SJSA1 (cell line): Measurements from ENCODE around the gene CAMK2N1. TPM values are rescaled to one million over a fixed set of nuclear protein-coding genes. Genes with fewer than 3 reads are reported as not detected.
A peak's percentile ranks its signal among the peaks of the same experiment; 100 is the strongest.
"Not testable (repeated sequence)": the region's sequence is repeated elsewhere in the genome, so short reads cannot be mapped to it uniquely, and the experiment has no call there.

Experiments
- DNase-seq, 2 experiments: peaks; one replicate each; pipeline ENCODE4 v3.0.0-alpha.2; 2015 to 2020; ENCODE audit warnings: low spot score in 2 of 2, low read depth in 1 of 2
- H3K27ac ChIP-seq: fragments of 250-450 bp; sonication (Bioruptor Pico); 2 replicates; pipeline ENCODE4 v1.5.1; 2020; ENCODE audit warnings: mild to moderate bottlenecking, moderate library complexity
- H3K27me3 ChIP-seq: fragments of 250-450 bp; sonication (Bioruptor Pico); replicated peaks from 2 replicates; pipeline ENCODE4 v1.5.1; 2020; ENCODE audit warnings: mild to moderate bottlenecking, moderate library complexity
- H3K36me3 ChIP-seq: fragments of 250-450 bp; sonication (Bioruptor Pico); 2 replicates; pipeline ENCODE4 v1.5.1; 2020; ENCODE audit warnings: mild to moderate bottlenecking
- H3K4me1 ChIP-seq: fragments of 250-450 bp; sonication (Bioruptor Pico); replicated peaks from 2 replicates; pipeline ENCODE4 v1.6.1; 2021; ENCODE audit warnings: mild to moderate bottlenecking
- H3K4me3 ChIP-seq: fragments of 250-450 bp; sonication (Bioruptor Pico); 2 replicates; pipeline ENCODE4 v1.5.1; 2020; ENCODE audit warnings: mild to moderate bottlenecking
- H3K9me3 ChIP-seq: fragments of 250-450 bp; sonication (Bioruptor Pico); replicated peaks from 2 replicates; pipeline ENCODE4 v1.5.1; 2020; ENCODE audit warnings: mild to moderate bottlenecking
- total RNA-seq: library from RNA; depleted of rRNA; stranded (reverse); fragments of >200 nt; shearing (Covaris generic); gene quantifications from 2 replicates; pipeline ENCODE4 v1.2.3, GENCODE V29; 2014; rRNA removed

Gene CAMK2N1
- total RNA-seq: 33.8 and 37.1 TPM in 2 replicates

- peak; percentile 59 to 80 for DNase-seq
- Histone ChIP-seq H3K27ac (peak within 1 kb of the TSS; percentile 70), H3K27me3 (no peaks in the 10 kb centered on the region; the same call in 1 of the 2 replicates), H3K36me3 (peaks cover 17% of the 10 kb centered on the region), H3K9me3 (no peaks in the 10 kb centered on the region), H3K4me1 (peaks cover 39% of the 10 kb centered on the region), H3K4me3 (peak within 1 kb of the TSS; percentile 68)
Measured at GRCh38 chr1:20485527-20486456, at the start of gene CAMK2N1. Gene CAMK2N1 (minus strand): TSS chr1:20486210. CDS start chr1:20485379, 831 bp downstream.

GRCh38 chr1:20534659-20535417 lies 48.8 kb upstream of the CAMK2N1 start:
- Histone ChIP-seq H3K27ac (no peak overlapping the region), H3K27me3 (peaks cover 32% of the 10 kb centered on the region), H3K4me1 (no peaks in the 10 kb centered on the region), H3K9me3 (no peaks in the 10 kb centered on the region), H3K4me3 (no peak overlapping the region), H3K36me3 (no peaks in the 10 kb centered on the region)
- no peak for DNase-seq

- H3K27me3 ChIP-seq: peaks cover 38% of the 10 kb centered on the region
- no peaks in the 10 kb centered on the region for H3K4me1 ChIP-seq
- H3K9me3 ChIP-seq: no peaks in the 10 kb centered on the region
- DNase-seq: no peak
- H3K4me3 ChIP-seq: no peak overlapping the region
- no peaks in the 10 kb centered on the region for H3K36me3 ChIP-seq
- H3K27ac ChIP-seq: no peak overlapping the region
Measured at GRCh38 chr1:20533635-20534034, 47.6 kb upstream of the CAMK2N1 start.

GRCh38 chr1:20530901-20531300 lies 44.9 kb upstream of the CAMK2N1 start:
- H3K4me1 ChIP-seq: no peaks in the 10 kb centered on the region
- no peak overlapping the region for H3K4me3 ChIP-seq
- no peaks in the 10 kb centered on the region for H3K36me3 ChIP-seq
- H3K9me3 ChIP-seq: no peaks in the 10 kb centered on the region
- H3K27me3 ChIP-seq: peaks cover 46% of the 10 kb centered on the region
- H3K27ac ChIP-seq: no peak overlapping the region
- DNase-seq: no peak

- Histone ChIP-seq H3K4me3 (no peak overlapping the region), H3K36me3 (no peaks in the 10 kb centered on the region), H3K9me3 (no peaks in the 10 kb centered on the region), H3K27ac (no peak overlapping the region), H3K27me3 (peaks cover 46% of the 10 kb centered on the region), H3K4me1 (no peaks in the 10 kb centered on the region)
- no peak for DNase-seq
Measured at GRCh38 chr1:20530306-20530705, 44.3 kb upstream of the CAMK2N1 start.

- Histone ChIP-seq H3K36me3 (no peaks in the 10 kb centered on the region), H3K9me3 (no peaks in the 10 kb centered on the region), H3K27me3 (peaks cover 41% of the 10 kb centered on the region), H3K27ac (no peak overlapping the region), H3K4me1 (no peaks in the 10 kb centered on the region), H3K4me3 (no peak overlapping the region)
- no peak for DNase-seq
Measured at GRCh38 chr1:20528221-20528620, 42.2 kb upstream of the CAMK2N1 start.

GRCh38 chr1:20526267-20526666 lies 40.3 kb upstream of the CAMK2N1 start:
- Histone ChIP-seq H3K4me3 (no peak overlapping the region), H3K27ac (no peak overlapping the region), H3K4me1 (no peaks in the 10 kb centered on the region; the same call in 1 of the 2 replicates), H3K9me3 (no peaks in the 10 kb centered on the region), H3K27me3 (peaks cover 43% of the 10 kb centered on the region), H3K36me3 (no peaks in the 10 kb centered on the region)
- DNase-seq: no peak

GRCh38 chr1:20521960-20522861 lies 36.2 kb upstream of the CAMK2N1 start:
- Histone ChIP-seq H3K27ac (no peak overlapping the region), H3K27me3 (peaks cover 18% of the 10 kb centered on the region), H3K36me3 (no peaks in the 10 kb centered on the region), H3K9me3 (no peaks in the 10 kb centered on the region), H3K4me1 (no peaks in the 10 kb centered on the region; the same call in 1 of the 2 replicates), H3K4me3 (no peak overlapping the region)
- peak; percentile 78 to 82 for DNase-seq

GRCh38 chr1:20519609-20520262 lies 33.7 kb upstream of the CAMK2N1 start:
- not testable (repeated sequence) for H3K4me1 ChIP-seq, H3K27ac ChIP-seq, H3K9me3 ChIP-seq, H3K36me3 ChIP-seq, H3K4me3 ChIP-seq, DNase-seq
- H3K27me3 ChIP-seq: peaks cover 18% of the 10 kb centered on the region; the same call in 1 of the 2 replicates

GRCh38 chr1:20511518-20512428 lies 25.8 kb upstream of the CAMK2N1 start:
- Histone ChIP-seq H3K4me3 (no peak overlapping the region), H3K27me3 (peaks cover 9% of the 10 kb centered on the region), H3K9me3 (no peaks in the 10 kb centered on the region; the same call in 1 of the 2 replicates), H3K4me1 (no peaks in the 10 kb centered on the region; the same call in 1 of the 2 replicates), H3K27ac (no peak overlapping the region), H3K36me3 (peaks cover 4% of the 10 kb centered on the region)
- no peak for DNase-seq

- Histone ChIP-seq H3K4me1 (no peaks in the 10 kb centered on the region; the same call in 1 of the 2 replicates), H3K27ac (peak overlapping the region; percentile 67), H3K4me3 (peak overlapping the region; percentile 87), H3K27me3 (peaks cover 3% of the 10 kb centered on the region; the same call in 1 of the 2 replicates), H3K9me3 (no peaks in the 10 kb centered on the region; the same call in 1 of the 2 replicates), H3K36me3 (peaks cover 30% of the 10 kb centered on the region)
- DNase-seq: no peak
Measured at GRCh38 chr1:20508411-20508771, 22.4 kb upstream of the CAMK2N1 start.
